Naive thymus-derived CD4-positive, alpha-beta T cell (primary cell): Measurements from ENCODE around the gene COPZ1. TPM values are rescaled to one million over a fixed set of nuclear protein-coding genes. Genes with fewer than 3 reads are reported as not detected.
A peak's percentile ranks its signal among the peaks of the same experiment; 100 is the strongest.

Experiments used
- ATAC-seq: fragments of 150-1000 bp; cut with Tn5 transposase; 2 replicates; pipeline ENCODE4 v1.10.0; 2021; ENCODE audit warnings: mild to moderate bottlenecking, moderate library complexity
- CTCF ChIA-PET: fragments of 350-600 bp; sonication (Branson Sonifier 250); formaldehyde crosslinking; loops from one replicate; lab custom pipeline; 2021; ENCODE audit warnings: antibody characterized with exemption; lab: Charles Lee
- POLR2A ChIA-PET: fragments of 350-600 bp; sonication (Branson Sonifier 250); formaldehyde crosslinking; loops from one replicate; lab custom pipeline; 2021; ENCODE audit warnings: antibody characterized with exemption, inconsistent platforms; lab: Charles Lee
- DNase-seq, 9 donors: peaks; one replicate each; pipeline versions ENCODE4 v3.0.0 to v3.0.0-alpha.2; 2020 to 2022; ENCODE audit warnings: mixed read lengths in 1 of 9
- H3K27ac ChIP-seq: one replicate; pipeline ENCODE4 v1.7.0; 2013; ENCODE audit warnings: mild to moderate bottlenecking, low read depth, low read length, moderate library complexity
- H3K27me3 ChIP-seq, 2 donors: one replicate each; pipeline ENCODE4 v1.7.0; 2013; ENCODE audit warnings: low read length in 2 of 2, mild to moderate bottlenecking in 2 of 2, moderate library complexity in 2 of 2; ENCODE audit not compliant: control insufficient read depth in 2 of 2, insufficient read depth in 2 of 2
- H3K36me3 ChIP-seq, 3 experiments: 1 replicate in 2 of 3; 2 replicates in 1 of 3; pipeline ENCODE4 v1.7.0; 2013; ENCODE audit warnings: low read length in 3 of 3, mild to moderate bottlenecking in 3 of 3, moderate library complexity in 1 of 3; ENCODE audit not compliant: insufficient read depth in 3 of 3, control insufficient read depth in 2 of 3
- H3K4me1 ChIP-seq, 2 donors: one replicate each; pipeline ENCODE4 v1.7.0; 2013; ENCODE audit warnings: low read length in 2 of 2, mild to moderate bottlenecking in 2 of 2, moderate library complexity in 1 of 2; ENCODE audit not compliant: control insufficient read depth in 2 of 2, insufficient read depth in 2 of 2
- H3K4me3 ChIP-seq: 2 replicates; pipeline ENCODE4 v1.7.0; 2013; ENCODE audit warnings: mild to moderate bottlenecking, low read length
- H3K9me3 ChIP-seq, 3 experiments: 1 replicate in 2 of 3; 2 replicates in 1 of 3; pipeline ENCODE4 v1.7.0; 2013; ENCODE audit warnings: low read length in 3 of 3; ENCODE audit not compliant: control insufficient read depth in 2 of 3
- H3K27ac Mint-ChIP-seq, 9 donors: one replicate each; pipeline ENCODE4 v1.8.0; 2020 to 2022; ENCODE audit warnings: mixed read lengths in 9 of 9, mild to moderate bottlenecking in 8 of 9, moderate library complexity in 5 of 9, inconsistent platforms in 2 of 9
- H3K27me3 Mint-ChIP-seq, 5 donors: one replicate each; pipeline ENCODE4 v1.8.0; 2021 to 2022; ENCODE audit warnings: mixed read lengths in 5 of 5, mild to moderate bottlenecking in 1 of 5
- H3K36me3 Mint-ChIP-seq, 5 donors: one replicate each; pipeline ENCODE4 v1.8.0; 2020 to 2022; ENCODE audit warnings: mixed read lengths in 5 of 5, mild to moderate bottlenecking in 3 of 5, inconsistent platforms in 1 of 5
- H3K4me1 Mint-ChIP-seq, 7 donors: one replicate each; pipeline ENCODE4 v1.8.0; 2020 to 2022; ENCODE audit warnings: mixed read lengths in 7 of 7, mild to moderate bottlenecking in 3 of 7, inconsistent platforms in 1 of 7
- H3K4me3 Mint-ChIP-seq, 10 donors: one replicate each; pipeline ENCODE4 v1.8.0; 2020 to 2022; ENCODE audit warnings: mild to moderate bottlenecking in 10 of 10, mixed read lengths in 10 of 10, moderate library complexity in 6 of 10, inconsistent platforms in 2 of 10
- H3K9me3 Mint-ChIP-seq, 11 donors: one replicate each; pipeline ENCODE4 v1.8.0; 2020 to 2022; ENCODE audit warnings: mixed read lengths in 11 of 11, mild to moderate bottlenecking in 4 of 11, inconsistent platforms in 1 of 11, moderate library complexity in 1 of 11
- intact Hi-C, 2 donors: fragments of 100-400 bp; cut with micrococcal nuclease; formaldehyde crosslinking; loops; one replicate each; pipeline ENCODE4 v1.15.1; 2023
- polyA plus RNA-seq, 2 donors: library from polyadenylated mRNA; unstranded; fragments of 300-500 nt; fragmentation: Illumina TruSeq; gene quantifications; one replicate each; pipeline ENCODE4 v1.2.3, GENCODE V29; 2021
- total RNA-seq, 6 experiments: library from RNA in 5 of 6; stranded (reverse) in 5 of 6; gene quantifications; 1 replicate in 5 of 6; 2 replicates in 1 of 6; pipeline ENCODE4 v1.2.3 and lab custom pipeline; 2021 to 2026

Gene COPZ1
- total and polyA plus RNA-seq, 7 experiments from 2014 or later: 47.5 to 171 (median 83.1) TPM

GRCh38 chr12:54374562-54375258, 49.8 kb downstream of the COPZ1 start:
- peaks cover 3 to 6% of the 10 kb centered on the region in 2 donors for H3K4me1 ChIP-seq
- no peak overlapping the region for H3K4me3 ChIP-seq
- Mint-ChIP-seq H3K9me3 (no peaks in the 10 kb centered on the region), H3K27me3 (peaks cover 0 to 5% (median 0%) of the 10 kb centered on the region in 5 donors), H3K36me3 (no peaks in the 10 kb centered on the region), H3K27ac (peak overlapping the region in 2 of 9 donors; percentile 19 to 24), H3K4me1 (peaks cover 10 to 35% (median 13%) of the 10 kb centered on the region in 7 donors), H3K4me3 (no peak overlapping the region)
- H3K27me3 ChIP-seq: no peaks in the 10 kb centered on the region
- no peak overlapping the region for H3K27ac ChIP-seq
- H3K36me3 ChIP-seq: no peaks in the 10 kb centered on the region
- ChIA-PET CTCF (interaction anchor here (0.6 to 1.4 kb wide), 3 partner anchors 38 to 80 kb away, joined by 3 to 5 read pairs (median 3); partner anchors contain the start of gene COPZ1), POLR2A (no interaction called here)
- no peaks in the 10 kb centered on the region for H3K9me3 ChIP-seq
- DNase-seq (no peak), ATAC-seq (no peak)
- intact Hi-C loops: loop anchor here in 1 of 2 donors (10.0 kb wide), 1 partner anchor 370 kb away; the partner anchor contains the start of genes HOXC8 and HOXC9

- peak overlapping the region in 3 of 9 donors; percentile 19 to 38 (median 24) for H3K27ac Mint-ChIP-seq
- H3K4me1 ChIP-seq: peaks cover 3 to 6% of the 10 kb centered on the region in 2 donors
- DNase-seq (no peak), ATAC-seq (no peak)
- no peaks in the 10 kb centered on the region for H3K9me3 ChIP-seq
- no peaks in the 10 kb centered on the region for H3K27me3 ChIP-seq
- H3K27ac ChIP-seq: no peak overlapping the region
- H3K4me3 ChIP-seq: no peak overlapping the region
- peaks cover 0 to 5% (median 0%) of the 10 kb centered on the region in 5 donors for H3K27me3 Mint-ChIP-seq
- intact Hi-C loops: loop anchor here in 1 of 2 donors (10.0 kb wide), 1 partner anchor 370 kb away; the partner anchor contains the start of genes HOXC8 and HOXC9
- peaks cover 12 to 37% (median 16%) of the 10 kb centered on the region in 7 donors for H3K4me1 Mint-ChIP-seq
- no peaks in the 10 kb centered on the region for H3K9me3 Mint-ChIP-seq
- no peaks in the 10 kb centered on the region for H3K36me3 ChIP-seq
- H3K4me3 Mint-ChIP-seq: no peak overlapping the region
- ChIA-PET POLR2A (no interaction called here), CTCF (interaction anchor here (0.6 to 1.4 kb wide), 2 partner anchors 38 to 81 kb away, joined by 3 read pairs; no protein-coding TSS in a partner anchor)
- H3K36me3 Mint-ChIP-seq: no peaks in the 10 kb centered on the region
These were observed 50.3 kb downstream of the COPZ1 start for GRCh38 chr12:54375259-54375579.

GRCh38 chr12:54376596-54376995, 51.7 kb downstream of the COPZ1 start:
- H3K36me3 Mint-ChIP-seq: no peaks in the 10 kb centered on the region
- H3K4me1 Mint-ChIP-seq: peaks cover 12 to 33% (median 15%) of the 10 kb centered on the region in 7 donors
- POLR2A ChIA-PET: no interaction called here
- no peaks in the 10 kb centered on the region for H3K27me3 ChIP-seq
- no peaks in the 10 kb centered on the region for H3K36me3 ChIP-seq
- DNase-seq (no peak), ATAC-seq (no peak)
- CTCF ChIA-PET: no interaction called here
- H3K4me3 ChIP-seq: no peak overlapping the region
- peak overlapping the region in 2 of 9 donors; percentile 22 to 30 for H3K27ac Mint-ChIP-seq
- no peaks in the 10 kb centered on the region for H3K9me3 Mint-ChIP-seq
- peaks cover 0 to 5% (median 0%) of the 10 kb centered on the region in 5 donors for H3K27me3 Mint-ChIP-seq
- H3K4me1 ChIP-seq: peaks cover 3 to 5% of the 10 kb centered on the region in 2 donors
- H3K27ac ChIP-seq: no peak overlapping the region
- no peak overlapping the region for H3K4me3 Mint-ChIP-seq
- intact Hi-C loops: loop anchor here in 1 of 2 donors (10.0 kb wide), 1 partner anchor 372 kb away; the partner anchor contains the start of genes HOXC8 and HOXC9
- no peaks in the 10 kb centered on the region for H3K9me3 ChIP-seq

GRCh38 chr12:54377007-54377406, 52.1 kb downstream of the COPZ1 start:
- no peak for DNase-seq

GRCh38 chr12:54377797-54378515, 53.0 kb downstream of the COPZ1 start:
- CTCF ChIA-PET: interaction anchor here (0.6 to 5.5 kb wide), 5 partner anchors 9 to 150 kb away, joined by 3 to 31 read pairs (median 4); no protein-coding TSS in a partner anchor

More at GRCh38 chr12:54377007-54377406, 52.1 kb downstream of the COPZ1 start:
- Mint-ChIP-seq H3K27ac (peak overlapping the region in 1 of 9 donors; percentile 22), H3K4me3 (peak overlapping the region in 1 of 10 donors; percentile 10), H3K9me3 (no peaks in the 10 kb centered on the region), H3K4me1 (peaks cover 8 to 29% (median 11%) of the 10 kb centered on the region in 7 donors), H3K36me3 (no peaks in the 10 kb centered on the region), H3K27me3 (peaks cover 0 to 5% (median 0%) of the 10 kb centered on the region in 5 donors)
- H3K4me3 ChIP-seq: no peak overlapping the region
- no peaks in the 10 kb centered on the region for H3K27me3 ChIP-seq
- H3K4me1 ChIP-seq: peaks cover 1 to 3% of the 10 kb centered on the region in 2 donors
- intact Hi-C loops: loop anchor here in 1 of 2 donors (10.0 kb wide), 1 partner anchor 372 kb away; the partner anchor contains the start of genes HOXC8 and HOXC9
- ChIA-PET CTCF (no interaction called here), POLR2A (no interaction called here)
- ATAC-seq: no peak
- H3K9me3 ChIP-seq: no peaks in the 10 kb centered on the region
- no peaks in the 10 kb centered on the region for H3K36me3 ChIP-seq
- H3K27ac ChIP-seq: no peak overlapping the region

More at GRCh38 chr12:54377797-54378515, 53.0 kb downstream of the COPZ1 start:
- H3K4me3 Mint-ChIP-seq: peak overlapping the region in 2 of 10 donors; percentile 51 to 70
- Histone ChIP-seq H3K36me3 (no peaks in the 10 kb centered on the region), H3K27ac (no peak overlapping the region), H3K9me3 (no peaks in the 10 kb centered on the region), H3K4me3 (no peak overlapping the region), H3K4me1 (peaks cover 0 to 3% of the 10 kb centered on the region in 2 donors), H3K27me3 (no peaks in the 10 kb centered on the region)
- no peak overlapping the region for H3K27ac Mint-ChIP-seq
- POLR2A ChIA-PET: interaction anchor here (3.0 kb wide), 1 partner anchor 98 kb away, joined by 12 read pairs; the partner anchor contains the start of genes CBX5 and HNRNPA1
- no peak for ATAC-seq
- H3K4me1 Mint-ChIP-seq: peaks cover 6 to 23% (median 6%) of the 10 kb centered on the region in 7 donors
- DNase-seq: no peak
- intact Hi-C loops: loop anchor here in 1 of 2 donors (10.0 kb wide), 1 partner anchor 373 kb away; the partner anchor contains the start of genes HOXC8 and HOXC9
- H3K36me3 Mint-ChIP-seq: no peaks in the 10 kb centered on the region
- peaks cover 0 to 5% (median 0%) of the 10 kb centered on the region in 5 donors for H3K27me3 Mint-ChIP-seq
- H3K9me3 Mint-ChIP-seq: no peaks in the 10 kb centered on the region
